Measurements from ENCODE around the gene KIAA0232. TPM values are rescaled to one million over a fixed set of nuclear protein-coding genes. Genes with fewer than 3 reads are reported as not detected.
"Not testable (repeated sequence)": the region's sequence is repeated elsewhere in the genome, so short reads cannot be mapped to it uniquely, and the experiment has no call there.

The KIAA0232 gene
- polyA plus RNA-seq, 1 donor from 2014 or later, result 9.3 TPM

DNA sequence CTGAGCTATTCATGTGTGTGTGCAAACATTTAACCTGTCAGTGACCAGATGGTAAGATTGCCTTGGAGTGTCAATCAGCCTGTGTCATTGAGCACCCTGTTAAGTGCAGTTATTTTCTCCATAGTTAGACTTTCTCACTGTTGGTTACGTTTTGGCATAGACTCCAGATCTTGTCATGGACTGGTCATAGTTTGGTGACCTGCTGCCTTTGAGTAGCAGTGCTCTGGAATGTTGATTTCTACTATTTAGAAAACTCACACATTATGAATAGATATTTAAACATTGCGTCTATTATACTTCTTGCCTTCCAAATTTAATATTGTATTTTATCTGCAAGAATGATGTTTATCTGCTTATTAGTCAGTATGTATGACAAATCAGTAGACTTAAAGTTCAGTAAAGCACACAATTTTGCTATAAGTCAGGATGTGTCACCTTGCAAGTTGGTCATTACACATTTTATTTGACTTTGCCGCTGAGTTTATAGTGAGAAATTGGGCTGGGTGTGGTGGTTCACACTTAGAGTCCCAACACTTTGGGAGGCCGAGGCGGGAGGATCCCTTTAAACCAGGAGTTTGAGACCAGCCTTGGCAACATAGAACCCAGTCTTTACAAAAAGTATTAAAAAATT lies 42.4 kb downstream of the KIAA0232 start:
- Mint-ChIP-seq H3K36me3 (peaks cover 5% of the 10 kb centered on the region), H3K4me1 (peaks cover 0 to 2% (median 0%) of the 10 kb centered on the region in 3 donors), H3K27me3 (no peaks in the 10 kb centered on the region), H3K4me3 (peak overlapping the region in 1 of 4 donors; percentile 60), H3K9me3 (peaks cover 1 to 9% (median 2%) of the 10 kb centered on the region in 3 donors), H3K27ac (peak overlapping the region in 1 of 3 donors; percentile 67)

DNA sequence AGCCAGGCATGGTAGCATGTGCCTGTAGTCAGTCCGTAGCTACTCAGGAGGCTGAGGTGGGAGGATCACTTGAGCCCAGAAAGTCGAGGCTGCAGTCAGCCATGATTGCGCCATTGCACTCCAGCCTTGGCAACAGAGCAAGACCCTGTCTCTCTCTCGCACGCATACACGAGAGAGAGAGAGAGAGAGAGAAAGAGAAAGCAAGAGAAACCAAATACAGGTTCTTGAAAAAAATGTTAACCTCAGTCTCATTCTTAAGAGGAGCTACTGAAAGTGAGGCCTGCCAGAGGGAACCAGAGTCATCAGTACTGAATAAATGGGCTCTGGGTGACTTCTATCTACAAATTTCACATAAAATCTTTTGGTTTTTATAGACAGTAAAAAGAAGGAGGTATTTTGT lies 42.9 kb downstream of the KIAA0232 start:
- peaks cover 0 to 5% (median 1%) of the 10 kb centered on the region in 3 donors for H3K9me3 Mint-ChIP-seq
- peak overlapping the region in 1 of 3 donors; percentile 67 for H3K27ac Mint-ChIP-seq
- peaks cover 0 to 2% (median 0%) of the 10 kb centered on the region in 3 donors for H3K4me1 Mint-ChIP-seq
- H3K36me3 Mint-ChIP-seq, result peaks cover 3% of the 10 kb centered on the region
- peak overlapping the region in 1 of 4 donors; percentile 60 for H3K4me3 Mint-ChIP-seq
- H3K27me3 Mint-ChIP-seq, result no peaks in the 10 kb centered on the region

- Mint-ChIP-seq H3K36me3 (peaks cover 7% of the 10 kb centered on the region), H3K27ac (no peak overlapping the region), H3K4me1 (peaks cover 0 to 3% (median 0%) of the 10 kb centered on the region in 3 donors), H3K9me3 (peaks cover 0 to 2% (median 0%) of the 10 kb centered on the region in 3 donors), H3K4me3 (no peak overlapping the region), H3K27me3 (no peaks in the 10 kb centered on the region)
Measured at GRCh38 chr4:6826781-6827508, 44.4 kb downstream of the KIAA0232 start.

DNA sequence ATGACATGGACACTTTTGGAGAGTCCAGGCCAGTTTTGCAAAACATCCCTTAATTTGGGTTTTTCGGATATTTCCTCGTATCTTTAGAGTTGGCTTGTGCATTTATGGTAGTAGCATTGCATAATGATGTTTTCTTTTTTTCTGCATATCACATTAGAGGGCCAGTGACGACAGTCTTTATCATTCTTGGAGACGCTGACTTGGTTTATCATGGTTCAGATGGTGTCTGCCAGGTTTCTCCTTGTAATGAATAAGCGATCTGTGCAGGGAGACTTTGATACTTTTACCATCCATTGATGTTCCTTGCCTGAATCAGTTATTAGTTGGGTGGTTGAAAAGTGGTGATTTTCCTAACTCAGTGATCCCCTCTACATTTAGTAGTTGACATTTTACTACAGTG lies 46.6 kb downstream of the KIAA0232 start:
- H3K27me3 Mint-ChIP-seq, result no peaks in the 10 kb centered on the region
- peaks cover 7% of the 10 kb centered on the region for H3K36me3 Mint-ChIP-seq
- H3K9me3 Mint-ChIP-seq, result no peaks in the 10 kb centered on the region
- no peak overlapping the region for H3K27ac Mint-ChIP-seq
- no peak overlapping the region for H3K4me3 Mint-ChIP-seq
- peaks cover 0 to 3% (median 0%) of the 10 kb centered on the region in 3 donors for H3K4me1 Mint-ChIP-seq

- H3K9me3 Mint-ChIP-seq, result peaks cover 0 to 4% (median 0%) of the 10 kb centered on the region in 3 donors
- no peaks in the 10 kb centered on the region for H3K27me3 Mint-ChIP-seq
- no peak overlapping the region for H3K4me3 Mint-ChIP-seq
Measured at GRCh38 chr4:6834867-6835266, 52.3 kb downstream of the KIAA0232 start.

DNA sequence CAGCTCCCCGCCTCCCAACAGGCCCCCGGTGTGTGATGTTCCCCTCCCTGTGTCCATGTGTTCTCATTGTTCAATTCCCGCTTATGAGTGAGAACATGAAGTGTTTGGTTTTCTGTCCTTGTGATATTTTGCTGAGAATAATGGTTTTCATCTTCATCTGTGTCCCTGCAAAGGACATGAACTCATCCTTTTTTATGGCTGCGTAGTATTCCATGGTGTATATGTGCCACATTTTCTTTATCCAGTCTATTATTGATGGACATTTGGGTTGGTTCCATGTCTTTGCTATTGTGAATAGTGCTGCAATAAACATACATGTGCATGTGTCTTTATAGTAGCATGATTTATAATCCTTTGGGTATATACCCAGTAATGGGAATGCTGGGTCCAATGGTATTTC lies 53.1 kb downstream of the KIAA0232 start:
- Mint-ChIP-seq H3K36me3 (peaks cover 10% of the 10 kb centered on the region), H3K27ac (peak overlapping the region in 1 of 3 donors; percentile 33)
- H3K9me3 Mint-ChIP-seq, H3K4me3 Mint-ChIP-seq, H3K27me3 Mint-ChIP-seq, H3K4me1 Mint-ChIP-seq: not testable (repeated sequence)

More at GRCh38 chr4:6834867-6835266, 52.3 kb downstream of the KIAA0232 start:
- H3K36me3 Mint-ChIP-seq, result peaks cover 10% of the 10 kb centered on the region
- peaks cover 0 to 4% (median 2%) of the 10 kb centered on the region in 3 donors for H3K4me1 Mint-ChIP-seq
- H3K27ac Mint-ChIP-seq, result no peak overlapping the region

DNA sequence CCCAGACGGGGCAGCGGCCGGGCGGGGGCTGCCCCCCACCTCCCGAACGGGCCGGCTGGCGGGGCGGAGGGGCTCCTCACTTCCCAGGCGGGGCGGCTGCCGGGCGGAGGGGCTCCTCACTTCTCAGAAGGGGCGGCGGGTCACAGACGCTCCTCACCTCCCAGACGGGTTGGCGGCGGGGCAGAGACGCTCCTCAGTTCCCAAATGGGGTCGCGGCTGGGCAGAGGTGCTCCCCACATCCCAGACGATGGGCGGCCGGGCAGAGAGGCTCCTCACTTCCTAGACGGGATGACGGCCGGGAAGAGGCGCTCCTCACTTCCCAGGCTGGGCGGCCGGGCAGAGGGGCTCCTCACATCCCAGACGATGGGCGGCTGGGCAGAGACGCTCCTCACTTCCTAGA lies 54.6 kb downstream of the KIAA0232 start:
- H3K9me3 Mint-ChIP-seq, H3K4me1 Mint-ChIP-seq, H3K27me3 Mint-ChIP-seq, H3K36me3 Mint-ChIP-seq, H3K4me3 Mint-ChIP-seq: not testable (repeated sequence)
- peak overlapping the region in 1 of 3 donors; percentile 93 for H3K27ac Mint-ChIP-seq

DNA sequence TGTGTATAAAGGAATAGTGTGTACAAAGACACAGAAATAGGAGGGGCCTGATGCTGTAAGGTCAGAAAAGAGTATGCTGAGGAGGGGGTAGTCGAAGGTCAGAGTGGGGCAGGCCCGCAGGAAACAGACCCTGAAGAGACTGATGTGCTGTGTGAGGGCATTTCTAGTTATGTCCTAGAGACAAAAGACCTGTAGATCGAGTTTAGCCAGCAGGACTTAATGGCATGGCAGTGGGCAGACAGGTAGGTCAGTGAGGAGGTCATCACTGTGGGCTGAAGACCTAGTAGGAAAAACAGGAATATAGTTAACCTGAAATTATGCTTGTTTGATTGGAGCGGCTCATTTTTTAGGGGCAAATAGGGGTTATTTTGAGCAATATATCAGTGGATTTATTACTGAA lies 57.1 kb downstream of the KIAA0232 start:
- peak overlapping the region in 1 of 3 donors; percentile 87 for H3K27ac Mint-ChIP-seq
- H3K27me3 Mint-ChIP-seq, result no peaks in the 10 kb centered on the region
- H3K4me1 Mint-ChIP-seq, result peaks cover 0 to 2% (median 2%) of the 10 kb centered on the region in 3 donors
- peaks cover 0 to 4% (median 0%) of the 10 kb centered on the region in 3 donors for H3K9me3 Mint-ChIP-seq
- peaks cover 8% of the 10 kb centered on the region for H3K36me3 Mint-ChIP-seq
- H3K4me3 Mint-ChIP-seq, result no peak overlapping the region

- Mint-ChIP-seq H3K36me3 (peaks cover 9% of the 10 kb centered on the region), H3K27ac (no peak overlapping the region), H3K4me3 (no peak overlapping the region), H3K4me1 (peaks cover 0 to 2% (median 2%) of the 10 kb centered on the region in 3 donors), H3K9me3 (peaks cover 0 to 4% (median 0%) of the 10 kb centered on the region in 3 donors), H3K27me3 (no peaks in the 10 kb centered on the region)
Measured at GRCh38 chr4:6840062-6840976, 57.8 kb downstream of the KIAA0232 start.

- no peak overlapping the region for H3K4me3 Mint-ChIP-seq
- H3K27ac Mint-ChIP-seq, result peak overlapping the region in 1 of 3 donors; percentile 57
- peaks cover 0 to 5% (median 4%) of the 10 kb centered on the region in 3 donors for H3K4me1 Mint-ChIP-seq
- no peaks in the 10 kb centered on the region for H3K9me3 Mint-ChIP-seq
- H3K27me3 Mint-ChIP-seq, result no peaks in the 10 kb centered on the region
- H3K36me3 Mint-ChIP-seq, result peaks cover 10% of the 10 kb centered on the region
Measured at GRCh38 chr4:6845027-6845426, 62.5 kb downstream of the KIAA0232 start.

GRCh38 chr4:6845574-6845973 lies 63.0 kb downstream of the KIAA0232 start:
- Mint-ChIP-seq H3K27me3 (no peaks in the 10 kb centered on the region), H3K9me3 (no peaks in the 10 kb centered on the region), H3K4me1 (peaks cover 0 to 5% (median 4%) of the 10 kb centered on the region in 3 donors), H3K4me3 (no peak overlapping the region), H3K27ac (peak overlapping the region in 1 of 3 donors; percentile 57), H3K36me3 (peaks cover 10% of the 10 kb centered on the region)

DNA sequence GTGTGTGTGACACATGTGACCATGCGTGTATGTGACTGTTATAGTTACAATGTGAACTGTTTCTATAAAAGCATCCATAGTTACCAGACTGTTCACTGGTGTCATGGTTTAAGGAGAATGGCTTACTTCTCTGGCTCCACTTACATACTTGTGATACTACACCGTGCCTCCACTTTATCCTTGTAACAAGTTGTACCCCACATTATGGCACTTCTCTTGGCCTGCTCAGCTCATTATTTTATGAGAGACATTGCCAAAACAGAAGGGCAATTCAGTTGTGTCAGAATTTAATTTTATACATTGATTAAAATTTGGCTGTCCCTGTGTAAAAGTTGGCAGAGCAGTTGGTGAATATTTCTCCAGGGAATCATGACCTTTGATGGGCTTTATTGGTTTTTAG lies 64.7 kb downstream of the KIAA0232 start:
- H3K27me3 Mint-ChIP-seq, result no peaks in the 10 kb centered on the region
- H3K4me1 Mint-ChIP-seq, result peaks cover 0 to 7% (median 4%) of the 10 kb centered on the region in 3 donors
- H3K9me3 Mint-ChIP-seq, result no peaks in the 10 kb centered on the region
- peaks cover 17% of the 10 kb centered on the region for H3K36me3 Mint-ChIP-seq
- no peak overlapping the region for H3K27ac Mint-ChIP-seq
- no peak overlapping the region for H3K4me3 Mint-ChIP-seq

DNA sequence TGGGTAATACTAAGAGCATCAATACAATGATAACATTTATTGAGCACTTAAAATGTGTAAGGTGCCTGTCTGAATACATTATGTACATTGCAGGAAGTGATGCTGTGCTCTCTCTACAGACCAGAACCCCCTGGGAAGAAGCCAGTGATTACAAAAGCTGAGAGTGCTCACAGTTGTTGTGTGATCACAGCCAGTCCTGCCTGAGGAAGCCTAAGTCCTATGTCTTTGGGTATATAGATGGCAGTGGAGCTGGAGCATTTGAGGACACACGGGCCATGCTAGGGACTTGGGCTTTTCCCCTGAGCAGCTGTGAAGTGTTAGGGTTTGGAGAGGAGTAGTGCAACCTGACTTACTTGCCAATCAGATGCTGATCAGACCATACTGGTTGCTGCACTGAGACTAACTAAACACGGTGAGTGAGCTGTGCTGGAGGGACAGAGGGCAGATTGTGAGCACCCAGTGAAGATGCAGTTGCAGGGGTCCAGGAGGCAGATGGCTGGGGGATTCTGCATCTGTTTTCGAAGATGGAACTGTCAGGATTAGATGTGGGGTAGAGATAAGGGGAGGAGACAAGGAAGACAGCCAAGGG lies 66.3 kb downstream of the KIAA0232 start:
- Mint-ChIP-seq H3K4me3 (no peak overlapping the region), H3K27ac (peak overlapping the region in 2 of 3 donors; percentile 26 to 69), H3K36me3 (peaks cover 16% of the 10 kb centered on the region), H3K4me1 (peaks cover 5 to 11% (median 9%) of the 10 kb centered on the region in 3 donors), H3K9me3 (no peaks in the 10 kb centered on the region), H3K27me3 (no peaks in the 10 kb centered on the region)

GRCh38 chr4:6849691-6850090 lies 67.2 kb downstream of the KIAA0232 start:
- H3K27me3 Mint-ChIP-seq, result no peaks in the 10 kb centered on the region
- no peak overlapping the region for H3K27ac Mint-ChIP-seq
- H3K9me3 Mint-ChIP-seq, result no peaks in the 10 kb centered on the region
- peaks cover 16% of the 10 kb centered on the region for H3K36me3 Mint-ChIP-seq
- H3K4me3 Mint-ChIP-seq, result no peak overlapping the region
- H3K4me1 Mint-ChIP-seq, result peaks cover 13 to 18% (median 17%) of the 10 kb centered on the region in 3 donors

Measured in IgD-negative memory B cell (primary cell).